HEK293 (cell line): ENCODE measurements around the gene TMEM203.
A peak's percentile ranks its signal among the peaks of the same experiment; 100 is the strongest.

Experiments used
- CTCF ChIP-seq: fragments of 450-650 bp; formaldehyde crosslinking; IDR thresholded peaks from 2 replicates; pipeline ENCODE4 v1.5.1; 2016; ENCODE audit warnings: missing biosample characterization, missing genetic modification characterization
- FEZF1 ChIP-seq: fragments of 450-650 bp; formaldehyde crosslinking; IDR thresholded peaks from 2 replicates; pipeline ENCODE4 v1.5.1; 2016; ENCODE audit warnings: missing biosample characterization, missing genetic modification characterization
- KLF1 ChIP-seq: fragments of 450-650 bp; formaldehyde crosslinking; IDR thresholded peaks from 2 replicates; pipeline ENCODE4 v1.5.1; 2016; ENCODE audit warnings: missing biosample characterization, missing genetic modification characterization
- PRDM2 ChIP-seq: fragments of 450-650 bp; formaldehyde crosslinking; IDR thresholded peaks from 2 replicates; pipeline ENCODE4 v1.5.1; 2016; ENCODE audit warnings: missing biosample characterization, missing genetic modification characterization, borderline replicate concordance
- SP7 ChIP-seq: fragments of 450-650 bp; formaldehyde crosslinking; IDR thresholded peaks from 2 replicates; pipeline ENCODE4 v1.5.1; 2016; ENCODE audit warnings: missing biosample characterization, missing genetic modification characterization
- YY2 ChIP-seq: fragments of 450-650 bp; formaldehyde crosslinking; IDR thresholded peaks from 2 replicates; pipeline ENCODE4 v1.5.1; 2016; ENCODE audit warnings: missing biosample characterization, missing genetic modification characterization
- ZBTB11 ChIP-seq: fragments of 450-650 bp; formaldehyde crosslinking; conservative IDR thresholded peaks from 2 replicates; pipeline ENCODE4 v1.5.1; 2016; ENCODE audit warnings: low read depth, missing biosample characterization, missing genetic modification characterization
- ZBTB17 ChIP-seq: fragments of 450-650 bp; formaldehyde crosslinking; IDR thresholded peaks from 2 replicates; pipeline ENCODE4 v1.5.1; 2016; ENCODE audit warnings: missing biosample characterization, missing genetic modification characterization
- ZBTB20 ChIP-seq: fragments of 450-650 bp; formaldehyde crosslinking; IDR thresholded peaks from 2 replicates; pipeline ENCODE4 v1.5.1; 2016; ENCODE audit warnings: missing biosample characterization, missing genetic modification characterization
- ZBTB49 ChIP-seq: fragments of 450-650 bp; formaldehyde crosslinking; IDR thresholded peaks from 2 replicates; pipeline ENCODE4 v1.5.1; 2016; ENCODE audit warnings: missing biosample characterization, missing genetic modification characterization, low read depth
- ZFP41 ChIP-seq: fragments of 450-650 bp; formaldehyde crosslinking; IDR thresholded peaks from 2 replicates; pipeline ENCODE4 v1.5.1; 2016; ENCODE audit warnings: missing biosample characterization, missing genetic modification characterization, borderline replicate concordance
- ZNF280C ChIP-seq: fragments of 450-650 bp; formaldehyde crosslinking; IDR thresholded peaks from 2 replicates; pipeline ENCODE4 v1.5.1; 2016; ENCODE audit warnings: missing biosample characterization, missing genetic modification characterization
- ZNF354C ChIP-seq: fragments of 450-650 bp; formaldehyde crosslinking; IDR thresholded peaks from 2 replicates; pipeline ENCODE4 v1.5.1; 2016; ENCODE audit warnings: missing biosample characterization, missing genetic modification characterization, low read depth, borderline replicate concordance
- ZNF571 ChIP-seq: fragments of 450-650 bp; formaldehyde crosslinking; IDR thresholded peaks from 2 replicates; pipeline ENCODE4 v1.5.0; 2017; ENCODE audit warnings: missing biosample characterization, missing genetic modification characterization
- ZNF596 ChIP-seq: fragments of 450-650 bp; IDR thresholded peaks from 2 replicates; pipeline ENCODE4 v1.5.0; 2018; ENCODE audit warnings: missing biosample characterization, mild to moderate bottlenecking, missing genetic modification characterization, moderate library complexity
- ZNF785 ChIP-seq: fragments of 450-650 bp; formaldehyde crosslinking; IDR thresholded peaks from 2 replicates; pipeline ENCODE4 v1.5.1; 2016; ENCODE audit warnings: missing biosample characterization, missing genetic modification characterization
- TF ChIP-seq, protein P1 (sequence below): fragments of 450-650 bp; IDR thresholded peaks from 2 replicates; pipeline ENCODE4 v1.5.1; 2018; ENCODE audit warnings: missing biosample characterization, missing genetic modification characterization
- TF ChIP-seq, protein P2 (sequence below): fragments of 450-650 bp; formaldehyde crosslinking; IDR thresholded peaks from 2 replicates; pipeline ENCODE4 v1.5.1; 2016; ENCODE audit warnings: missing biosample characterization, missing genetic modification characterization

TMEM203 gene

DNA sequence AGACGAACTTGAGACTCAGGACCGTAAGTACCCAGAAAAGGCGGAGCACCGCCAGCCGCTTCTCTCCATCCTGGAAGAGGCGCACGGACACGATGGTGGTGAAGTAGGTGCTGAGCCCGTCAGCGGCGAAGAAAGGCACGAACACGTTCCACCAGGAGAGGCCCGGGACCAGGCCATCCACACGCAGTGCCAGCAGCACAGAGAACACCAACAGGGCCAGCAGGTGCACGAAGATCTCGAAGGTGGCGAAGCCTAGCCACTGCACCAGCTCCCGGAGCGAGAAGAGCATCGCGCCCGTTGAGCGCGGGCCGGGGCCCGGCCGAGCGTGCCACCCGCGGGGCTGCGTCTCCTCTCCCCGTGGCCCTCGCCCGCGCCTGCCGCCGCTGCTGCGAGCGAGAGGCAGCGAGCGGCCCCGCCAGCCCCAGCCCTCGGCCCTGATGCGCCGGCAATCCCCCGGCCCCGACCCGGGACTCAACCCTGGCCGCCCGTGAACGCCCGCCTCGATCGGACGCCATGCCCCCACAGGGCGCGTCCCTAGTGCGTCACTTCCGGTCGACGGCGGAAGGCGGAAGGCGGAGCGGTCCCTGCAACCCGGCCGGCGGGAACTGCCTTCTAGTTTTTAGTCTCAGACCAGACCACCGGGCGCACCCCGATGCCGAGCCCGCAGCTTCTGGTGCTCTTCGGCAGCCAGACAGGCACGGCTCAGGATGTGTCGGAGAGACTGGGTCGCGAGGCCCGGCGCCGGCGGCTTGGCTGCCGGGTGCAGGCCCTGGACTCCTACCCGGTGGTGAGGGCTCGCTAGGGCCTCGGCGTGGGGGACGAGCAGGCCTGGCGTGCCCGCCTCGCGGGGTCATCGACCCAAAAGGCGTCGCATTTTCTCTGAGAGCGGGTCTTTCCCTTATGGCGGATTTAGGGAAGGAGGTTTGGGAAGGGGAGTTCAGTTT is at the start of gene TMEM203, which contains the start of gene NDOR1 (continued):
- TF ChIP-seq ZBTB11 (tag by site-specific recombination) (peak; percentile 97), ZNF280C (no peak), ZNF596 (peak; percentile 42; the same call in 1 of the 2 replicates), ZBTB17 (tag by site-specific recombination) (peak; percentile 77), ZNF785 (tag by site-specific recombination) (no peak), KLF1 (tag by site-specific recombination) (peak; percentile 33; the same call in 1 of the 2 replicates), ZBTB49 (tag by site-specific recombination) (no peak), SP7 (tag by site-specific recombination) (peak; percentile 34; the same call in 1 of the 2 replicates), CTCF (tag by site-specific recombination) (no peak), FEZF1 (tag by site-specific recombination) (no peak), YY2 (tag by site-specific recombination) (peak; percentile 82), ZNF354C (tag by site-specific recombination) (no peak), PRDM2 (tag by site-specific recombination) (no peak), ZBTB20 (tag by site-specific recombination) (peak; percentile 42; the same call in 1 of the 2 replicates), ZNF571 (tag by site-specific recombination) (no peak), ZFP41 (tag by site-specific recombination) (no peak)
- TF ChIP-seq, protein P1, sequence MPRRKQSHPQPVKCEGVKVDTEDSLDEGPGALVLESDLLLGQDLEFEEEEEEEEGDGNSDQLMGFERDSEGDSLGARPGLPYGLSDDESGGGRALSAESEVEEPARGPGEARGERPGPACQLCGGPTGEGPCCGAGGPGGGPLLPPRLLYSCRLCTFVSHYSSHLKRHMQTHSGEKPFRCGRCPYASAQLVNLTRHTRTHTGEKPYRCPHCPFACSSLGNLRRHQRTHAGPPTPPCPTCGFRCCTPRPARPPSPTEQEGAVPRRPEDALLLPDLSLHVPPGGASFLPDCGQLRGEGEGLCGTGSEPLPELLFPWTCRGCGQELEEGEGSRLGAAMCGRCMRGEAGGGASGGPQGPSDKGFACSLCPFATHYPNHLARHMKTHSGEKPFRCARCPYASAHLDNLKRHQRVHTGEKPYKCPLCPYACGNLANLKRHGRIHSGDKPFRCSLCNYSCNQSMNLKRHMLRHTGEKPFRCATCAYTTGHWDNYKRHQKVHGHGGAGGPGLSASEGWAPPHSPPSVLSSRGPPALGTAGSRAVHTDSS (tag by site-specific recombination) = no peak
- TF ChIP-seq, protein P2, sequence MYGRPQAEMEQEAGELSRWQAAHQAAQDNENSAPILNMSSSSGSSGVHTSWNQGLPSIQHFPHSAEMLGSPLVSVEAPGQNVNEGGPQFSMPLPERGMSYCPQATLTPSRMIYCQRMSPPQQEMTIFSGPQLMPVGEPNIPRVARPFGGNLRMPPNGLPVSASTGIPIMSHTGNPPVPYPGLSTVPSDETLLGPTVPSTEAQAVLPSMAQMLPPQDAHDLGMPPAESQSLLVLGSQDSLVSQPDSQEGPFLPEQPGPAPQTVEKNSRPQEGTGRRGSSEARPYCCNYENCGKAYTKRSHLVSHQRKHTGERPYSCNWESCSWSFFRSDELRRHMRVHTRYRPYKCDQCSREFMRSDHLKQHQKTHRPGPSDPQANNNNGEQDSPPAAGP (tag by site-specific recombination) = no peak
